Ishikawa (cell line): ENCODE results near the gene RYR3.

Experiments used
- CREB1 ChIP-seq: IDR thresholded peaks from 2 replicates; pipeline ENCODE4 v1.6.1; 2012; ENCODE audit warnings: low read depth
- EP300 ChIP-seq: IDR thresholded peaks from 2 replicates; pipeline ENCODE4 v1.6.1; 2012; ENCODE audit warnings: borderline replicate concordance
- NFIC ChIP-seq: IDR thresholded peaks from 2 replicates; pipeline ENCODE4 v1.6.1; 2012
- RAD21 ChIP-seq: IDR thresholded peaks from 2 replicates; pipeline ENCODE4 v1.6.1; 2012; ENCODE audit warnings: low read depth
- TAF1 ChIP-seq: IDR thresholded peaks from 2 replicates; pipeline ENCODE4 v1.6.1; 2012; ENCODE audit warnings: low read depth, mild to moderate bottlenecking
- TCF12 ChIP-seq: IDR thresholded peaks from 2 replicates; pipeline ENCODE4 v1.6.1; 2012; ENCODE audit warnings: low read depth
- YY1 ChIP-seq: IDR thresholded peaks from 2 replicates; pipeline ENCODE4 v1.6.1; 2012; ENCODE audit warnings: low read depth
- ZBTB7A ChIP-seq: IDR thresholded peaks from 2 replicates; pipeline ENCODE4 v1.6.1; 2012; ENCODE audit warnings: low read depth
- TF ChIP-seq, protein P1 (sequence below): IDR thresholded peaks from 2 replicates; pipeline ENCODE4 v1.6.1; 2012; ENCODE audit warnings: low read depth, mild to moderate bottlenecking

DNA sequence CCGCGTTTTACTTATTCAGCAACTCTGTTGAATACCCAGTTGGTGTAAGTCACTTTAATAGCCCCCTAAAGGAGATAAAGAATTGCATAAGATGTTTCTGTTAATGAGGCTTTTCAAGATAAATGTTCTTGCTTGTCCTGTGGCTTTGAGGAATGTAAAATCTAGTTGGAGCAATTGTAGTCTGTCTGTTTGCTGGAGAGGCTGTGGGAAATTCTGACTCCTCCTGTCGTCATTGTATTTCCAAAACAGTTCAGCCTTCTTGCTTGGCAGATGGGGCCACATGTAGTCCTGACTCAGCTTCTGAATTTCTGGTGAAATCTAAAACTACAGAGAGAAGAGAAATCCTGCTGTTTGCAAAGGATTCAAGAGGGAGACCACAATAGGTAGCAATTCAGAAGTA, 114.4 kb downstream of the RYR3 start:
- TF ChIP-seq RAD21 (no peak), EP300 (no peak), NFIC (no peak), TCF12 (no peak), ZBTB7A (no peak), CREB1 (no peak), TAF1 (no peak), YY1 (no peak)
- TF ChIP-seq, protein P1, sequence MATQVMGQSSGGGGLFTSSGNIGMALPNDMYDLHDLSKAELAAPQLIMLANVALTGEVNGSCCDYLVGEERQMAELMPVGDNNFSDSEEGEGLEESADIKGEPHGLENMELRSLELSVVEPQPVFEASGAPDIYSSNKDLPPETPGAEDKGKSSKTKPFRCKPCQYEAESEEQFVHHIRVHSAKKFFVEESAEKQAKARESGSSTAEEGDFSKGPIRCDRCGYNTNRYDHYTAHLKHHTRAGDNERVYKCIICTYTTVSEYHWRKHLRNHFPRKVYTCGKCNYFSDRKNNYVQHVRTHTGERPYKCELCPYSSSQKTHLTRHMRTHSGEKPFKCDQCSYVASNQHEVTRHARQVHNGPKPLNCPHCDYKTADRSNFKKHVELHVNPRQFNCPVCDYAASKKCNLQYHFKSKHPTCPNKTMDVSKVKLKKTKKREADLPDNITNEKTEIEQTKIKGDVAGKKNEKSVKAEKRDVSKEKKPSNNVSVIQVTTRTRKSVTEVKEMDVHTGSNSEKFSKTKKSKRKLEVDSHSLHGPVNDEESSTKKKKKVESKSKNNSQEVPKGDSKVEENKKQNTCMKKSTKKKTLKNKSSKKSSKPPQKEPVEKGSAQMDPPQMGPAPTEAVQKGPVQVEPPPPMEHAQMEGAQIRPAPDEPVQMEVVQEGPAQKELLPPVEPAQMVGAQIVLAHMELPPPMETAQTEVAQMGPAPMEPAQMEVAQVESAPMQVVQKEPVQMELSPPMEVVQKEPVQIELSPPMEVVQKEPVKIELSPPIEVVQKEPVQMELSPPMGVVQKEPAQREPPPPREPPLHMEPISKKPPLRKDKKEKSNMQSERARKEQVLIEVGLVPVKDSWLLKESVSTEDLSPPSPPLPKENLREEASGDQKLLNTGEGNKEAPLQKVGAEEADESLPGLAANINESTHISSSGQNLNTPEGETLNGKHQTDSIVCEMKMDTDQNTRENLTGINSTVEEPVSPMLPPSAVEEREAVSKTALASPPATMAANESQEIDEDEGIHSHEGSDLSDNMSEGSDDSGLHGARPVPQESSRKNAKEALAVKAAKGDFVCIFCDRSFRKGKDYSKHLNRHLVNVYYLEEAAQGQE: no peak
